GM19324 (cell line): ENCODE measurements around the gene EML1.

Experiments used
- ATAC-seq: cut with Tn5 transposase; IDR thresholded peaks from one replicate; pipeline ENCODE4 v1.9.1; 2021; ENCODE audit warnings: mild to moderate bottlenecking, moderate library complexity; ENCODE audit not compliant: unreplicated experiment, low FRiP score

EML1 gene

DNA sequence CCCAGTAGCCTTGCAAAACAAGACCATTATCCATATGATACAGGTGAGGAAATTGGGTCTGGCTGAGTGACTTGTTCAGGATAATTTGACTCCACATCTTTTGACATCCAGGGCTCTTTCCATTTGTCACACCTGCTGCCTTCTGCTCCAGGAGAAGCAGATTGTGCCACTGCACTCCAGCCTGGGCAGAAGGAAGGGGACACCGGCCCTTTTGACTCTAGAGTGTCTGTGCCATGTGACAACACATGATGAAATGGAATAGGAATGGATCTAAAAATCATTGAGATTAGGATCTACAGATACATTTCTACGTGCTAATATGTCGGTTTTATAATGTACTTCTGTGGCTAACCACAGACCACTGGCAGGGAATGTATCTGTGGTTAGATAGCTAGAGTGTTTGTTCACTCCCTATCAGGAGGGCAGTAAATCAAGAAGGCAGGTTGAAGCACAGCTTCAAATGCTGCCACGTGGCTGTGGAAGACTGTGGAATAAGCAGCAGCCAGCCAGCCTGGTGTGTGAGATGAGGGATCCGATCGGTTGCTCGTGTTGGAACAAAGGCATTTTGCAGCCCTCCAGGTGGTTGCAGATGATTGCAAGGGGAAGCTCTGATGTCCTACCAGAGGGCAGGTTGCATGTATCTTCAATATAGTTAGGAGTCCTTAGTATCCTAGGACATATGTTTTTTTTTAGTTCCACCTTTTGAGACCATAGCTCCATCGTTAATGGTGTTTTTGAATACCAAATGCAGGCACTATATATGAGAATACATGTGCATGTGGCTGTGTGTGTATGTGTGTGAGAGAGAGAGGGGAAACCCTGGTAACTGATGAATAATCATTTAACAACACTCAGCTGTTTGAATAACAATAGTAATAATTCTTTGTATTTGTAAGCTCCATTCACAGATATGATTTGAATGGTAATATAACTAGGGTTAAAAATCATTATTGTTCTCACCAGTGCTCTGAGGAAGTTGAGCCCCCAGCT lies 28.6 kb downstream of the EML1 start:
- no peak for ATAC-seq

- no peak for ATAC-seq
Measured at GRCh38 chr14:99822800-99823455, 29.7 kb downstream of the EML1 start.

- ATAC-seq: no peak
Measured at GRCh38 chr14:99824776-99825175, 31.6 kb downstream of the EML1 start.

- ATAC-seq: no peak
Measured at GRCh38 chr14:99829450-99829849, 36.2 kb downstream of the EML1 start.

- ATAC-seq: no peak
Measured at GRCh38 chr14:99831303-99831702, 38.1 kb downstream of the EML1 start.

- ATAC-seq: no peak
Measured at GRCh38 chr14:99831903-99832685, 38.9 kb downstream of the EML1 start.

GRCh38 chr14:99837822-99838221 lies 44.6 kb downstream of the EML1 start:
- no peak for ATAC-seq

DNA sequence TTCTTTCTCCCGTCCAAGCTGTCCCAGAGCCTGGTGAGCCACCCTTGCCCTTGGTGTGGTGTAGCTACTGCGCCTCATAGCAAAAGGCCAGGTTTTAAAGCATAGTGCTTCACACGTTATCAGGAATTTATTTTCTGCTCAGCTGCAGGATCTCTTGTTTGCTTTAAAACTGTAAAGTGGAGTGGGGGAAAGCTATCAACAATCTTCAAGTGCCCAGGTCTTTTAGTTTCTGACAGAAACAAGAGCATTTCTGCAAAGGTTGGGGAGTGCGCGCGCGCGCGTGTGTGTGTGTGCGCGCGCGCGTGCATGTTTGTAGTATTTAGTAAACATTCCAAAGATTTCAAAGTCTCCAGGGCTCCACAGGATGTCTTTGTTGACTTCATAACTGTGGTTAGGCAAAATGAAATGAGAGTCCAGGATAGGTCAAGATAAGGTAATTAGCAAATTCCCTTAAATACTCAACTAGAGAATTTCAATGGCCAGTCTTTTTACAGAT lies 45.5 kb downstream of the EML1 start:
- ATAC-seq: no peak

DNA sequence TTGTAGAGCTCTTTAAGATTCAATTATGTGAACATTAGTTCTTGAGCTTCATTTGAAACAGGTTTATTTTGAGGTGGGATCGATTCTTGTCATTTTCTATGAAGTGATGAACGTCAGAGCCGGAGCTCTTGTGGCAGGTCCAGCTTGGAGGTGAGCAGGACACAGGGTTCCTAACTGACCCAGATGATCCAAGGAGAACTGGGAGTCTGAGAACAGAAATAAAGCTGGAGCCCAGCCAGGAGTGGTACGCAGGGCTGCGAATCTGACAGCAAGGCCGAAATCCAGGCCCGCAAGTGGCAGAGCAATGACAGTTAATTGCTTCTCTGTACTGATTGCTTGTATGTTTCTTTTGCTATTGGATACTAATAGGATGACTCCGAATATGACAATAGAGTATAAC lies 46.5 kb downstream of the EML1 start:
- no peak for ATAC-seq

DNA sequence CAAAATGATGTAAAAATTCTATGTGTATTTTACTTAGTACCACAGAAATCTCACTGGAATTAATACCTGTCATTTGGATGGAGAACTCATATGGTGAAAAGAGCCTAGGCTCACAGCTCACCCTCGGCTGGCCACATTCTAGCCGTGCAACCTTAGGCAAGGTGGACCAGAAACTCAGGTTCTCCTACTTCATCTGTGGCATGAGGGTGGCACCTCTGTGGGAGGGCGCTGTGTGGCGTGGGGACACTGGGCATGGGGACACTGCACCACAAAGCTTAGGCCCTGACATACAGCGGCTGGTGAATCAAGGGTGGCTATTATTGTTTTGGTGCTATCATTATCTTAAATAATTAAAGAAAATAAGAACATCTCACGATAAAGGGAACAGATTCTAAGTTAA lies 47.1 kb downstream of the EML1 start:
- no peak for ATAC-seq

DNA sequence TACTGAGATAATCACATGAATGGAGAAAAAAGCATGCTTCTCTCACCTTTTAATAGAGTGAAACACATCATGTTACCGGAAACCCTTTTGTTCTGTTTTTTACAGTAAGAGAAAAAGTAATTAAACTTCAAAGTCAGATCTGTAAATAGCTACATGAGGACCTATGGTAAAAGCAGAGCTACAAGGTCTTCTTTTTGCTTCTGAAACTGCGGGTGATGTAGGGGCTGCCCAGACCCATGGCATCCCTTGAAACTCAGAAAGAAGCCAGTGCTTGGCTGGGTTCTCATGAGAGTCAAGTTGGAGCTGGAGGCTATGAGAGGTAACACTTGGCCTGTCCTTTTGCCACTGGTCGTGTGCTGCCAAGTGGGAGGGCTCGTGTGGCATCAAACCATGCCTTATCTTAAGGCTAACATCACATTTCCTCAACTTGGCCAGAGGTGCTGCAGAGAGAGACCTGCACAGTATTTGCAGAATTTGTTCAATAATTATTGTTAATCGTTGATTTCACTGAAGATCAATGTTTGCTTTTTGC lies 47.6 kb downstream of the EML1 start:
- ATAC-seq: no peak

DNA sequence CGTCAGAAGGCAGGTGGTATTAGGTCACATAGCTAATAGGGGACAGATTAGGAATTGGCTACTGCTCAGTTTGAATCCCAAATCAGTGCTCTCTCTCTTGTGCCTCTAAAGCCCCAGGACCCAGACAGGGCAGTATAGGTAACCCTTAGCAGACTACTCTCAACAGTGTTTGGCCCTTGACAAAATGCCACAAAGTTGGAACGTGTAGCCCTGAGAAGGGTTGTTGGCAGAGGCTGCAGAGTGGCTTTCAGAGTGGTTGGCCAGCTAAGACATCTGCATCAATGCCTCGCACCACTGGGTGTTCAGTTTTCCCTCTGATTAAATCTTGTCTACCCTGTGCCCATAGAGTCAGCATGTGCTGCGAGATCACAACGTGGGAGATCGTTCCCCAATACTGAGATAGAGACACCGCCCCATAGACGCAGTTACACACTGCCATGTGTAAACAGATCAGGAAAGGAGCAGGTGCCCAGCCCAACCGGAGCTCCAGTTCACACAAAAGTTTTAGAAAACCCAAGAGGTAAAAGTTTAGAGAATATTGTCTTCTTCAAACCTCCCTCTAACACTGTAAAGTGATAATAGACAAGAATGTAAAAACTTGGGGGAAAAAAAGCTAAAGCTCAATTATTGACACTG lies 48.3 kb downstream of the EML1 start:
- ATAC-seq: no peak

DNA sequence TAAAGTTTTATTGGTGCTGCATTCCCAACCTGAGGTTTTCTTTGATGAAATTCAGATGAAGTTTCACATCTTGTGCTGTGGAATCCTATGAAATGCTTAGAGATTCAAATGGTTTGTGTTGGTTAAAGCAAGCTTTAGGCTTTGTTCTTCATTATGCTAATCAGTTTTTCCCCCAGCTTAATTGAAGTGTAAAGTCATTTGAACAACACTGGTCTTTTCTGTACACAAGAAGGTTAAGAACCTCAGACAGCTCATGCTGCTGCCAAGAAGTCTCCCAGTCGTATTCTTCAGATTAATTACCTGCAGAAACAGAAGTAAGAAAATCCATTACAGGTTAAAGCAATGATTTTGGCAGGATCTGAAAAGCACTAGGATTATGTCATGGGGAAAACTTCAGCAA lies 48.9 kb downstream of the EML1 start:
- no peak for ATAC-seq

DNA sequence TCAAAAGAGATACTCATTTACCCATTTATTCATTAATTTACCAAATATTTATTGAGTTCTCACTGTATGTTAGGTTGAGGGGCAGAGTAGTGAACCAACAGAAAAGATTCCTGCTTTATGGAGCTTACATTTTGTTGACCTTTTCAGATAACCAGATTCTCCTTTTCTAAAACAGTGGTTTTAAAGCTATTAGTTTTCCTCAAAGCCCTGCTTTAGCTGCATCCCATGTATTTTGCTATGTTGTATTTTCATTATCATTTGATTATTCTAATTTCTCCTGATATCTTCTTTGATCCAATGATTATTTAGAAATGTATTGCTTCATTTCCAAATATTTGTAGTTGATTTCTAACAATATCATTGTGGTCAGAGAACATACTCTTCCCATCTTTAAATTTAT lies 53.6 kb downstream of the EML1 start:
- ATAC-seq: no peak

DNA sequence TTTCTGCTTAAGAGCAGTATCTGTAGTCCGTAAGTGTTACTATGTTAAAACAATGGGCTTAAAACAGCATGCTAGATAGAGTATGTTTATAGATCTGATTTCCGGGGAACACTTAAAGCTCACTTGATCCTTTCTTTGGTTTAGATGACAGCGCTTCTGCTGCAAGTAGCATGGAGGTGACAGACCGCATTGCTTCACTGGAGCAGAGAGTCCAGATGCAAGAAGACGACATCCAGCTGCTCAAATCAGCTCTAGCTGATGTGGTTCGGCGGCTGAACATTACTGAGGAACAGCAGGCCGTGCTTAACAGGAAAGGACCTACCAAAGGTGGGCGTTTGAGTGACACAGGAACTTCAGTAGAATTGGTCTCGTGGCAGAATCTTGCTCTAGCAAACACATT lies 57.5 kb downstream of the EML1 start:
- no peak for ATAC-seq

DNA sequence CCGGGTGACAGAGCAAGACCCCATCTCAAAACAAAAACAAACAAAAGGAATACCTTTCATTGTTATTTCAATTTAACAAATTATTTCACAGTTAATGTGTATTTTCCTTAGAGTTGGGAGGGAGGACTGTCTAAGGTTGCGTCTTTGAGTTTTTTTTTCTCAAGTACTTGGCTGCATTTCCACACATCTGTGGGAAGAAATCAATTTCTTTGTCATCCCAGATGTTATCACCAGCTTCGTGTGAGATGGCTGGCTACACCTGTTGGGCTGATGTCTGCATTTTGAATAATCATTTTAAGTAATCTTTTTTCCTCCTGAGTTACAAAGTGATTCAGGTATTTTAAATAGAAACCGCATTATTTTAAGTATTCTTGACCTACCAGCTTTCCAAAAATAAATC lies 59.4 kb downstream of the EML1 start:
- no peak for ATAC-seq

DNA sequence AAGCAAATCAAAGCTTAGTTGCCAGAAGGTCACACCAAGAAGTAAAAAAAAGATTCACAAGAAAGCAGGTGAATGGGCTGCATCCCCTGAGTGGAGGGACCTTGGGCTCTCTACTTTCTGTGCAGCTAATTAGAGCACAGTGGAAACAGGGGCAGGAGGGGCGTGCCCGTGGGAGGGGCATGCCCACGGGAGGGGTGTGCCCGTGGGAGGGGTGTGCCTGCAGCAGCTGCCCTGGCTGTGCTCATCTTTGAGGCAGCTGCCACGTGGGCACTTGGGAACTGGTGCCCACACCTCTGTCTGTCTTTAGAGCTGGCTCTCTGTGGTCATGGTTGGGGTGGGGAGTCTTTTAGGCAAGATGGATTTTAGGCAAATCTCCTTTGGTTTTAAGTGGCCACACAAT lies 60.0 kb downstream of the EML1 start:
- no peak for ATAC-seq

GRCh38 chr14:99854831-99855230 lies 61.6 kb downstream of the EML1 start:
- no peak for ATAC-seq

GRCh38 chr14:99855271-99855670 lies 62.1 kb downstream of the EML1 start:
- ATAC-seq: no peak

DNA sequence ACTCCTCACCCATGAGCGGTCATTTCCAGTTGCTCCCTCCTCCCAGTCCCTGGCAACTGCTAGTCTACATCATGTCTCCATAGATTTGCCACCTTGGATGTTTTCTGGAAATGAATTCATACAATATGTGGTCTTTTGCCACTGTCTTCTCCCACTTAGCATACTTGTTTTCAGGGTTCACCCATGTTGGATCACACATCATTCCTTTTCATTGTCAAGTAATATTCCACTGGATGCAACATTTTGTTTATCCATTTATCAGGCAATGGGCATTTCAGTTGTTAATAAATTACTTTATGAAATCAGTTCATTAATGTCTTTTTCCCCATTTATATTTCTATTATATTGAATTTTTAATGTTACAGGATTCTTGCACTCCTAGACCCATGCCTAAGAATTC lies 64.3 kb downstream of the EML1 start:
- ATAC-seq: no peak
